SIG-M5 (cell line): ENCODE measurements around the gene APOA5.
"Not testable (repeated sequence)": the region's sequence is repeated elsewhere in the genome, so short reads cannot be mapped to it uniquely, and the experiment has no call there.

Experiments used
- DNase-seq: peaks from one replicate; lab custom pipeline; 2025; lab: John Stamatoyannopoulos, UW

APOA5 gene

GRCh38 chr11:116774661-116775060 is 17.0 kb downstream of the APOA5 start:
- no peak for DNase-seq

GRCh38 chr11:116773203-116774097 is 18.2 kb downstream of the APOA5 start:
- DNase-seq, result peak; percentile 23

- DNase-seq, result peak; percentile 10
Measured at GRCh38 chr11:116772443-116773202, 19.1 kb downstream of the APOA5 start, which contains the start of gene BUD13. Gene BUD13 (minus strand): TSS chr11:116772987. CDS start chr11:116772964, 23 bp downstream.

GRCh38 chr11:116771935-116772334 is 19.7 kb downstream of the APOA5 start:
- DNase-seq, result no peak

GRCh38 chr11:116762132-116762531 is 29.5 kb downstream of the APOA5 start:
- no peak for DNase-seq

- DNase-seq, result not testable (repeated sequence)
Measured at GRCh38 chr11:116756044-116756443, 35.6 kb downstream of the APOA5 start.

- no peak for DNase-seq
Measured at GRCh38 chr11:116750070-116750718, 41.5 kb downstream of the APOA5 start.

GRCh38 chr11:116742104-116742503 is 49.6 kb downstream of the APOA5 start:
- no peak for DNase-seq

GRCh38 chr11:116740741-116741140 is 50.9 kb downstream of the APOA5 start:
- DNase-seq, result no peak
